ENCODE results near the gene DAW1.

The DAW1 gene, protein sequence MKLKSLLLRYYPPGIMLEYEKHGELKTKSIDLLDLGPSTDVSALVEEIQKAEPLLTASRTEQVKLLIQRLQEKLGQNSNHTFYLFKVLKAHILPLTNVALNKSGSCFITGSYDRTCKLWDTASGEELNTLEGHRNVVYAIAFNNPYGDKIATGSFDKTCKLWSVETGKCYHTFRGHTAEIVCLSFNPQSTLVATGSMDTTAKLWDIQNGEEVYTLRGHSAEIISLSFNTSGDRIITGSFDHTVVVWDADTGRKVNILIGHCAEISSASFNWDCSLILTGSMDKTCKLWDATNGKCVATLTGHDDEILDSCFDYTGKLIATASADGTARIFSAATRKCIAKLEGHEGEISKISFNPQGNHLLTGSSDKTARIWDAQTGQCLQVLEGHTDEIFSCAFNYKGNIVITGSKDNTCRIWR

DNA sequence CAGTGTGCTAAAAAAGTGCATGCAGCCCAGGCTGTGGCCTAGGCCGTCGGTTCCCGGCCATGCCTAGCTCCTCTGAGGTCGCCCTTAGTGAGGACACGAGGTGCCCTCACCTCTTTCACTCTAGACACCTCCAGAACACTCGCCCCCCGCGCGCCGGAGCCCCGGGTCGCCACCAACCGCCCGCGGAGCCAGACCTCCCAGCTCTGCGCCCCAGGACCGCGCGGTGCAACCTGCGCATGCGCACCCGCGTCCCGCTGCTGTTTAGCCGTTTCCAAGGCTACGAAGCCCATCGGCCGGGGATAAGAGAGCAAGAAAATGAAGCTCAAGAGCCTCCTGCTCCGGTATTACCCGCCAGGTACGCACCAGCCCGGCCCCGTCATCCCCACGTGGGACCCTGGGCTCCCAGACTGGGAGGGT lies at the start of gene DAW1:
Gene DAW1, plus strand, starts transcription at position 257 of the 417 bp plus-strand sequence. Its CDS starts 59 bp downstream, at position 316.
- Histone ChIP-seq H4K20me1 (ENCODE audit: insufficient read depth, low read length) (no peaks in the 10 kb centered on the region), H3K36me3 (ENCODE audit: insufficient read depth, low read length) (no peaks in the 10 kb centered on the region), H2AFZ (ENCODE audit: low read length) (no peak within 1 kb of the TSS), H3K27ac (ENCODE audit: low read depth, low read length, poor library complexity, severe bottlenecking) (no peak within 1 kb of the TSS), H3K4me1 (ENCODE audit: insufficient read depth, low read length, severe bottlenecking) (no peaks in the 10 kb centered on the region), H3K9me3 (ENCODE audit: low read length) (no peaks in the 10 kb centered on the region), H3K79me2 (ENCODE audit: insufficient read depth, low read length) (no peaks in the 10 kb centered on the region), H3K9ac (ENCODE audit: low read length) (no peak within 1 kb of the TSS), H3K4me2 (ENCODE audit: low read length) (no peak within 1 kb of the TSS), H3K4me3 (ENCODE audit: low read depth, low read length, poor library complexity, severe bottlenecking) (no peak within 1 kb of the TSS), H3K9me2 (ENCODE audit: low read depth, low read length) (no peaks in the 10 kb centered on the region), H3K27me3 (ENCODE audit: insufficient read depth, low read length) (no peaks in the 10 kb centered on the region), H3F3A (ENCODE audit: insufficient read depth, low read length) (no peaks in the 10 kb centered on the region)
- TF ChIP-seq, protein P1, sequence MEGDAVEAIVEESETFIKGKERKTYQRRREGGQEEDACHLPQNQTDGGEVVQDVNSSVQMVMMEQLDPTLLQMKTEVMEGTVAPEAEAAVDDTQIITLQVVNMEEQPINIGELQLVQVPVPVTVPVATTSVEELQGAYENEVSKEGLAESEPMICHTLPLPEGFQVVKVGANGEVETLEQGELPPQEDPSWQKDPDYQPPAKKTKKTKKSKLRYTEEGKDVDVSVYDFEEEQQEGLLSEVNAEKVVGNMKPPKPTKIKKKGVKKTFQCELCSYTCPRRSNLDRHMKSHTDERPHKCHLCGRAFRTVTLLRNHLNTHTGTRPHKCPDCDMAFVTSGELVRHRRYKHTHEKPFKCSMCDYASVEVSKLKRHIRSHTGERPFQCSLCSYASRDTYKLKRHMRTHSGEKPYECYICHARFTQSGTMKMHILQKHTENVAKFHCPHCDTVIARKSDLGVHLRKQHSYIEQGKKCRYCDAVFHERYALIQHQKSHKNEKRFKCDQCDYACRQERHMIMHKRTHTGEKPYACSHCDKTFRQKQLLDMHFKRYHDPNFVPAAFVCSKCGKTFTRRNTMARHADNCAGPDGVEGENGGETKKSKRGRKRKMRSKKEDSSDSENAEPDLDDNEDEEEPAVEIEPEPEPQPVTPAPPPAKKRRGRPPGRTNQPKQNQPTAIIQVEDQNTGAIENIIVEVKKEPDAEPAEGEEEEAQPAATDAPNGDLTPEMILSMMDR (IDR thresholded peaks at IDR 0.05; ENCODE audit: low read length), result no peak
- no peak for TF ChIP-seq EZH2 (IDR thresholded peaks at IDR 0.05; ENCODE audit: borderline replicate concordance, low read length)

DNA sequence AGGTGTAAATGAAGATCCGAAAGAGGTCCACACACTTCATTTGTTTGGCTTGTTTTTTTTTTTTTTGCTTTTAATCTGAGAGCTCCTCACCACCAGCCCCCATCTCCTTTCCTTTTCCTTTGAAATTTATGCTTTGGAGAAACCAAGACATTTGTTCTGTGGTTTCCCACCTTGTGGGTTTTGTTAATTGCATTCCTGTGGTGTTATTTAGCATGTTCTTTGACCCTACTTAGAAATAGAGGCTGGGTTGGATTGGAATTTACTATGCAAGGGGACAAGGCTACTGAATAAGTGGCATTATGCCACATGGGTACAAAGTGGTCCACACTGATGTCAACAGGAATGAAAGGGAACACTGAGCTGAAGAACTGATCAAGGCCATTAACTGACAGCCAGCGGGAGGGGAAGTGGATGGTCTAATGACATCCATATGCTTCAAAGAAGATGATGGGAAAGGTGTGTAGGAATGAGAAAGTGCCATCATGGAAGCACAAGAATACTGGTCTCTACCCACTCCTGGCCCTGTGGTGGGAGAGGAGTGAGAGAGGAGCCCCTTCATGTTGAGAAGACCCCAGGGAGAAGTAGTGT lies 48.9 kb upstream of the DAW1 start:
- Histone ChIP-seq H4K20me1 (ENCODE audit: insufficient read depth, low read length) (no peaks in the 10 kb centered on the region), H3K9me3 (ENCODE audit: low read length) (no peaks in the 10 kb centered on the region), H3K27ac (ENCODE audit: low read depth, low read length, poor library complexity, severe bottlenecking) (no peak overlapping the region), H3K4me2 (ENCODE audit: low read length) (no peak overlapping the region), H3K4me3 (ENCODE audit: low read depth, low read length, poor library complexity, severe bottlenecking) (no peak overlapping the region), H2AFZ (ENCODE audit: low read length) (no peak overlapping the region), H3K79me2 (ENCODE audit: insufficient read depth, low read length) (no peaks in the 10 kb centered on the region), H3F3A (ENCODE audit: insufficient read depth, low read length) (no peaks in the 10 kb centered on the region), H3K9me2 (ENCODE audit: low read depth, low read length) (no peaks in the 10 kb centered on the region), H3K9ac (ENCODE audit: low read length) (no peak overlapping the region), H3K36me3 (ENCODE audit: insufficient read depth, low read length) (no peaks in the 10 kb centered on the region), H3K4me1 (ENCODE audit: insufficient read depth, low read length, severe bottlenecking) (no peaks in the 10 kb centered on the region), H3K27me3 (ENCODE audit: insufficient read depth, low read length) (no peaks in the 10 kb centered on the region)
- TF ChIP-seq, protein P1 (IDR thresholded peaks at IDR 0.05; ENCODE audit: low read length), result no peak
- TF ChIP-seq EZH2 (IDR thresholded peaks at IDR 0.05; ENCODE audit: borderline replicate concordance, low read length), result no peak

DNA sequence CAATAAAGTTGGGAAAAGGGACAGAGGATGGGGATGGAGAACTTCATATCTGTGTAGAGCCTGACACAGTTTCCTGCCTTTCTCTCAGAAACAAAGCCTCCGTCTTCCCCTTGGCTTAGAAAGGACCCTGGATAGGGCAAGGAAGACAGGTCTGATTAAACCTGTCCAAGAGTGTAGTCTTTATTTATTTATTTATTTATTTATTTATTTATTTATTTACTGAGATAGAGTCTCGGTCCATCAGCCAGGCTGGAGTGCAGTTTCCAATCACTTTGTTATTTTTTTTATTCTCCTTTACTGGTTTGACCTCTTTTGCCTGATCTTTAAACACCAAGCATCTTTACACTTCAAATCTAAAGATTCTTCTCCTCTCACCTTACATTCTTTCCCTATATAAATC lies 47.5 kb upstream of the DAW1 start:
- H3K9me2 ChIP-seq (ENCODE audit: low read depth, low read length), result no peaks in the 10 kb centered on the region
- no peaks in the 10 kb centered on the region for H3K36me3 ChIP-seq (ENCODE audit: insufficient read depth, low read length)
- TF ChIP-seq, protein P1 (IDR thresholded peaks at IDR 0.05; ENCODE audit: low read length), result no peak
- no peak for TF ChIP-seq EZH2 (IDR thresholded peaks at IDR 0.05; ENCODE audit: borderline replicate concordance, low read length)
- no peak overlapping the region for H3K4me3 ChIP-seq (ENCODE audit: low read depth, low read length, poor library complexity, severe bottlenecking)
- H3K27me3 ChIP-seq (ENCODE audit: insufficient read depth, low read length), result no peaks in the 10 kb centered on the region
- H3K27ac ChIP-seq (ENCODE audit: low read depth, low read length, poor library complexity, severe bottlenecking), result no peak overlapping the region
- no peaks in the 10 kb centered on the region for H4K20me1 ChIP-seq (ENCODE audit: insufficient read depth, low read length)
- no peaks in the 10 kb centered on the region for H3F3A ChIP-seq (ENCODE audit: insufficient read depth, low read length)
- no peak overlapping the region for H2AFZ ChIP-seq (ENCODE audit: low read length)
- H3K4me1 ChIP-seq (ENCODE audit: insufficient read depth, low read length, severe bottlenecking), result no peaks in the 10 kb centered on the region
- H3K4me2 ChIP-seq (ENCODE audit: low read length), result no peak overlapping the region
- no peaks in the 10 kb centered on the region for H3K79me2 ChIP-seq (ENCODE audit: insufficient read depth, low read length)
- H3K9me3 ChIP-seq (ENCODE audit: low read length), result no peaks in the 10 kb centered on the region
- no peak overlapping the region for H3K9ac ChIP-seq (ENCODE audit: low read length)

Measured in OCI-LY1 (cell line).